Urinary bladder (tissue), 4 donors: ENCODE measurements around the gene NISCH. TPM values are rescaled to one million over a fixed set of nuclear protein-coding genes. Genes with fewer than 3 reads are reported as not detected.

Experiments
- DNase-seq: peaks from one replicate; pipeline ENCODE4 v3.0.0-alpha.2; 2015; ENCODE audit errors: extremely low spot score
- H3K27ac ChIP-seq: one replicate; pipeline ENCODE4 v1.5.1; 2013; ENCODE audit warnings: low read depth, mild to moderate bottlenecking, moderate library complexity
- H3K36me3 ChIP-seq: one replicate; pipeline ENCODE4 v1.6.1; 2013; ENCODE audit warnings: mild to moderate bottlenecking, moderate library complexity; ENCODE audit not compliant: insufficient read depth
- H3K4me1 ChIP-seq: one replicate; pipeline ENCODE4 v1.6.1; 2013; ENCODE audit warnings: mild to moderate bottlenecking, moderate library complexity; ENCODE audit not compliant: insufficient read depth
- H3K4me3 ChIP-seq: one replicate; pipeline ENCODE4 v1.5.1; 2013; ENCODE audit warnings: low read depth, low read length
- WGBS: extraction: QIAGEN DNeasy Blood & Tissue Kit; methylation state at CpG from one replicate; pipeline ENCODE4 v1.1.7; 2013; 5-methylcytosine and 5-hydroxymethylcytosine counted together
- polyA plus RNA-seq: library from polyadenylated mRNA; stranded (reverse); fragments of 200-250 nt; gene quantifications from one replicate; pipeline ENCODE4 v1.2.3, GENCODE V29; 2013
- total RNA-seq: library from RNA; depleted of rRNA; stranded (reverse); fragments of >200 nt; gene quantifications from one replicate; pipeline ENCODE4 v1.2.3, GENCODE V29; 2014
- donor health status: healthy with polysubstance abuse.
- donor health status: healthy.

The NISCH gene
- total and polyA plus RNA-seq, 2 donors = 83.6 to 85.3 TPM

DNA sequence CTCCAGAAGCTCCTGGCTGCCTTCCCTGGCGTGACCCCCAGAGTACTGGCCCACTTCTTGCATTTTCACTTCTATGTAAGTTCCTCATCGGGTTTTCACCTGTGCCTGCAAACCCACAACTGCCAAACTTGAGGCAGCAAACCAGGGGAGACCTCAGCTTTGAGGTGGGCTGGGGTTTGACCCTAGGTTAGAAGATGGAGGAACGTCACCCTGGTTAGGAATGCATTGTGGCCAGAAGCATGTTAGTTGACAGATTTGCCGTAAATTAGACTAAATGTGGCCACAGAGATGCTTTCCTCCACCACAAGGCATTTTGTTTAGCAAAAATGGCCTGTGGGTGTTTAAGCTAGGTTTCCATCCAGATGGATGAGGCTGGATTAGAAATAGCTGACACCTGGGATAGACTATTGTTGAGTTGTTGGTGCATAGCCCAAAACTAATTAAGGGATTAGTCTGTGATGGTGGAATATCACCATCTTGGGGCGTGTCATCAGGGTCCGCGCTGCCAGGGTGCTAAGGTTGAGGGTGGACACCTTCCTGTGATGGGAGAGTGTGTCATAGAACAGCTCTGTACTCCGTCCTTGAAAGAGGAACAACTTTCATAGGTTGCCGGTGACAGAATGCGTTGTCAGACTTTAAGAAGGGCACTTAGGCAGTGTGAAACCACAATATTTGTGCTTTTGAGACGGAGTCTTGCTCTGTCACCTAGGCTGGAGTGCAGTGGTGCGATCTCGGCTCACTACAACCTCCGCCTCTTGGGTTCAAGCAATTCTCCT, 3.6 kb downstream of the NISCH start:
- Histone ChIP-seq H3K4me3 (no peak overlapping the region), H3K36me3 (peaks cover 3% of the 10 kb centered on the region), H3K4me1 (no peaks in the 10 kb centered on the region), H3K27ac (no peak overlapping the region)
- DNase-seq = no peak
- 94% methylated on average over 14 of the region's 14 CpGs for WGBS

DNA sequence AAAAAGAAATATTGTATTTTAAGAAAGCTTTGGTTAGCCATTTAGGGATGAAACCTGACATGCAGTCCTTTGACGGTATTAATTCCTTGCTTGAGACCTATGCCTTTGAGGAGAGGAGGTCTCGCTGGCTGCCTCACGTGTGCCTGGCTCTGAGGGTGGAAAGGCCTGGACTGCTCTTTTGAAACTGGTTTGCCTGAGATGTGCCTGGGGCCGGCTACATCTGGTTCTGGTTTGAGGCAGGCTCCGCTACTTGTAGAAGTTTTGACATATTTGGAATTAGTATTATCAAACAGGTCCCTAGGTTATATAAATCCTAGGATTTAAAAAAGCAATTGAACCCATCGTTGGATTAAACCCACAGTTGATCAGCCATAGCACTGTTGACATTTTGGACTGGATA, 6.5 kb downstream of the NISCH start:
- 65% methylated on average over 6 of the region's 6 CpGs for WGBS
- no peak for DNase-seq
- peaks cover 3% of the 10 kb centered on the region for H3K36me3 ChIP-seq
- no peaks in the 10 kb centered on the region for H3K4me1 ChIP-seq
- peak overlapping the region; percentile 16 for H3K27ac ChIP-seq
- no peak overlapping the region for H3K4me3 ChIP-seq

DNA sequence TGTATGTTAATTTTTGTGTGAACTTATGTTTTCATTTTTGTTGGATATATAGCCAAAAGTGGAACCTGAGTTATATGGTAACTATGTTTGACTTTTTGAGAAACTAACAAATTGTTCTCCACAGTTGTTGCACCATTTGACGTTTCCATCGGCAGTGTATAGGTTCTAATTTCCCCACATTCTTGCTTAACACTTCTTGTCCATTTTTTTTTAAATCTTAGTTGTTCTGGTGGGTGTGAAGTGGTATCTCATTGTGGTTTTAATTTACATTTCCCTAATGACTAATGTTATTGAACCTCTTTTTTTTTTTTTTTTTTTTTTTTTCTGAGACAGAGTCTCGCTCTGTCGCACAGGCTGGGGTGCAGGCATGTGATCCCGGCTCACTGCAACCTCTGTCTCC, 8.0 kb downstream of the NISCH start:
- H3K4me1 ChIP-seq = no peaks in the 10 kb centered on the region
- H3K36me3 ChIP-seq = peaks cover 3% of the 10 kb centered on the region
- 84% methylated on average over 5 of the region's 5 CpGs for WGBS

DNA sequence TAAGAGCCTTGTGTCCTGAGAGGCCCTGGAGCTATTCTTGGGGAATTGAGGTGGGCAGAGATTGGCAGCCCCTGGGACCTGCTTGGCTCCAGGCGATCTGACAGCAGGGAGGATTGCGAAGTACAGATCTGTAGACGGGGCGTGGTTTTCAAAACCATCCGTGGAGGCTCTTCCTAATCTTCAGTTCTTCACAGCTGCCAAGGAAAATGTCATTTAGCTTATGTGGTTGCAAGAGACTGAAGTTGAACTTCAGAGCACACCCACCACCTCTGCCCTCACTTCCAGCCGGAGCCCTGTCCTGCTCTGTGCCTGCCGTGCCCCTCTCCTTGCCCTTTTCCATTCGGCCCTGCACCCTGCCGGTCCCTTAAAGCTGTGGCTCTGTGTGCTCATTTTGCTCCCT, 12.9 kb downstream of the NISCH start:
- Histone ChIP-seq H3K4me3 (no peak overlapping the region), H3K27ac (no peak overlapping the region), H3K36me3 (peaks cover 2% of the 10 kb centered on the region), H3K4me1 (no peaks in the 10 kb centered on the region)
- no peak for DNase-seq
- WGBS = 43% methylated on average over 9 of the region's 9 CpGs

More for the DNA sequence above, 8.0 kb downstream of the NISCH start:
- DNase-seq = no peak
- Histone ChIP-seq H3K4me3 (no peak overlapping the region), H3K27ac (no peak overlapping the region)

DNA sequence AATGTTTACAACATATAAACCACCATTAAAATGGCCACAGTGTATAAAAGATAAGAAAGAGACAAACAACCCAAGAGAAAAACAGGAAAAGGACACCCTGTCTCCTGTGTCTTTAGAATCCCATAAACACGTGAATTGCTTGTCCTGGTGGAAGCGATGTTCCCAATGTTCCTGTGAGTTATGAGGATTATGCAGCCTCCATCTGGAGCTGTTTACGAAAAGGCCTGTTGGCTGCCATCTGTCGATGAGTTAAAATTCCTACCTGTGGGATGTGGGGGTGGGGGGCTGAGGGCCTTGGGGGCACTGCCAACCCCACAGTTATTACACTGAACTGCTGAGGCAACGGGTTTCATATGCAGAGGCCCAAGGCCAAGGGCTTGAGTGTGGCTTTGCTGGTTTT, 13.6 kb downstream of the NISCH start:
- Histone ChIP-seq H3K4me3 (no peak overlapping the region), H3K4me1 (no peaks in the 10 kb centered on the region), H3K36me3 (peaks cover 2% of the 10 kb centered on the region), H3K27ac (no peak overlapping the region)
- 61% methylated on average over 5 of the region's 5 CpGs for WGBS
- DNase-seq = no peak

DNA sequence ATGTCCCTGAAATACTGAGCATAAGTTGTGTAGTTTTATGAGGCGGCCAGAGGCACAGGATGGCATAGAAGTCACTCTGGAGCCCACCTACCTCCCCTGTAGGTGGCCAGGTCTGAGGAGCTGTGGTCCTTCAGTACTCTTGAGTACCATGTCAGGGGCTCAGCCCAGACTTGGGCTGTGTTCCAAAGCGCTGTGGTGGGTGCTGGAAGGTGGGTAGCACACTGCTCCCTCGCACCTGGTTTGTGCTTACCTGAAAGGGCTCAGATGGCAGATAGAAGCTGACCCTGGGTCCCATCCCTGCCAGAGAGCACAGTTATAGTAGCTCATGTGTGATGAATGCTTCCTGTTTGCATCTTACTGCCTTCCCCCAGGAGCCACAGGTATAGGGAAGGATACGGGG, 15.5 kb downstream of the NISCH start:
- Histone ChIP-seq H3K27ac (no peak overlapping the region), H3K4me3 (no peak overlapping the region), H3K4me1 (no peaks in the 10 kb centered on the region), H3K36me3 (peaks cover 2% of the 10 kb centered on the region)
- no peak for DNase-seq
- WGBS = 95% methylated on average over 4 of the region's 4 CpGs

DNA sequence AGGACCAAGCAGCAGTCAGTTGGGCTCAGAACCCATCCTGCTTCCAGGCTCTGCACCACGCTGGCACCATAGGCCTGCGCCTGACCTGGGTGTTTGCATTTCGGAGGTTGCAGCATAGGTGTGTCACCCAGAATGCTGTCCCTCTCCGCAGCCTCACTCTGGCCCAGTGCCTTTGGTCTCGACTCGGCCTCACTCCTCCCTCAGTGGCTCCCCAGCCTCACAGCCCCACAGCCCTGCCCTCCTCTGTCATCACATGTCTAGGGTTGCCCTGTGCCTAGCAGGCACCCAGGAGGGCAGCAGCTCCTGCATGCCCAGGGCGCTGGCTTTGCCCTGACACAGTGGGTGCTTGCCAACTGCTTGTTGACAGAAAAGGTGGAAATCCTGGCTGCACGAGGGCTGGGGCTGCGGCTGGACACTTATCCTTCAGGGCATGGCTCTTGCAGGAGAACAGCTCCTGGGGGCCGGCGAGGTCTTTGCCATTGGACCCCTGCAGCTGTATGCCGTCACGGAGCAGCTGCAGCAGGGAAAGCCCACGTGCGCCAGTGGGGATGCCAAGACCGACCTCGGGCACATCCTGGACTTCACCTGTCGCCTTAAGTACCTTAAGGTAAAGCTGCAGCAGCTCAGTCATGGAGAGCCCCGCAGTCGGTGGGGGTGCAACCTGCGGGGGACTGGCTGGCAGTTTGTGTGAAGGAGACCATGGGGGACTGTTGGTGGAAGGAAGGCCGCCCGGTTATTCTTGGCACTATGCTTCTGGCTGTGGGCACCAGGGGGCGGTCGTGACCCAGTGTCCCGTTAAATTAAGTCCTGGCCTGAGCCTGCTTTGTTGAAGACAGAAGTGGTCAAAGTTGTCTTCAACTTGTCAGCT, 16.2 kb downstream of the NISCH start:
- 64% methylated on average over 26 of the region's 26 CpGs for WGBS
- Histone ChIP-seq H3K27ac (no peak overlapping the region), H3K4me1 (no peaks in the 10 kb centered on the region), H3K36me3 (peaks cover 2% of the 10 kb centered on the region), H3K4me3 (no peak overlapping the region)
- DNase-seq = no peak

DNA sequence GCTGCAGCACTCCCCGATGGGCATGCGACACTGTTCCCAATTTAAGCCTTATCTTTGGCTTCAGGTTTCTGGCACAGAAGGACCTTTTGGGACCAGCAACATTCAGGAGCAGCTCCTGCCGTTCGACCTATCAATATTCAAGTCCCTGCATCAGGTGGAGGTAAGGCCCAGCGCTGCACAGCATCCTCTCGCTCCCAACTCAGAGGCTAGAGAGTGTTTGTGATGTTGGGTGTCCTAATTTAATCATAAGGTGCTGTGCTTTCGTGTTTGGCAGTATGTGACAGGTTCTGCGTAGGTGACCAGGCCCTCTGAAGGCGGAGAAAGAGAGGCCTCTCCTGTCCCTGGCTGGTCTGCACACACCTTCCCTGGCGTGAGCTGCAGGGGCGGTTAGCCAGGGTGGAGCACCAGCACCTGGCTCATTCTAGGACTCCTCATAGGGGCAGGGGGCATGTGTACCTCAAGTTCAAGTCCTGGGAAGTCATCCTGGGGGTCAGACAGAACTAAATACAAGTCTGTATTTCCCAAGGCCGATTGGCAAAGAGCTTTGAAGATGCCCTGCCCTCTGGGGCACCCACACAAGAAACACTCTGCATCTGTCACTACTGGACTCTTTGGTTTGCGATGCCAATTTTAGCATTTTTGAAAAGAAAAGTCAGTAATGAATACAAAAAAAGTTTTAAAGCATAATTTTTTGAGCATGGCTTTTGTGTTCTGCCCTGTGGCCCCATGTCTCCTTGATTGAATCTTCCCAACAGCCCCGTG, 17.0 kb downstream of the NISCH start:
- no peak overlapping the region for H3K4me3 ChIP-seq
- no peaks in the 10 kb centered on the region for H3K4me1 ChIP-seq
- 75% methylated on average over 14 of the region's 14 CpGs for WGBS
- DNase-seq = no peak
- no peak overlapping the region for H3K27ac ChIP-seq
- peaks cover 5% of the 10 kb centered on the region for H3K36me3 ChIP-seq

DNA sequence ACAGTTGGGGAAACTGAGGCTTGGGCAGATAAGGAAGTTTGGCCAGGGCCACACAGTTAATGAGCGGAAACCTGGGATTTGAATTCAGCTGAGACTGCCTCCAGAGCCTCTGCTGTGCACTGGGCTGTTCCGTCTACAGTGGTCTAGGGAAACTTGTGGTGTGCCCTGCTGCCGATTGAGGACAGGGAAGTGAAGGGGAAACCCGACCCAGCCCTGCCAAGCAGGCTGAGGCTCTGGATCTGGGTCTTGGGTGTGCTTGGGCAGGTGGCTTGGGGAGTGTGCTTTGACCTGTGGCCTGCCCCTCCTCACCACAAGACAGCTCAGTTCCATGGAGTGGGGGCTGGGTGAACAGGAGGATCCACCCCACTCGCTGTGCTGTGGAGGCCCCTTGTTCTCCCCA, 17.6 kb downstream of the NISCH start:
- no peak overlapping the region for H3K27ac ChIP-seq
- DNase-seq = no peak
- no peaks in the 10 kb centered on the region for H3K4me1 ChIP-seq

DNA sequence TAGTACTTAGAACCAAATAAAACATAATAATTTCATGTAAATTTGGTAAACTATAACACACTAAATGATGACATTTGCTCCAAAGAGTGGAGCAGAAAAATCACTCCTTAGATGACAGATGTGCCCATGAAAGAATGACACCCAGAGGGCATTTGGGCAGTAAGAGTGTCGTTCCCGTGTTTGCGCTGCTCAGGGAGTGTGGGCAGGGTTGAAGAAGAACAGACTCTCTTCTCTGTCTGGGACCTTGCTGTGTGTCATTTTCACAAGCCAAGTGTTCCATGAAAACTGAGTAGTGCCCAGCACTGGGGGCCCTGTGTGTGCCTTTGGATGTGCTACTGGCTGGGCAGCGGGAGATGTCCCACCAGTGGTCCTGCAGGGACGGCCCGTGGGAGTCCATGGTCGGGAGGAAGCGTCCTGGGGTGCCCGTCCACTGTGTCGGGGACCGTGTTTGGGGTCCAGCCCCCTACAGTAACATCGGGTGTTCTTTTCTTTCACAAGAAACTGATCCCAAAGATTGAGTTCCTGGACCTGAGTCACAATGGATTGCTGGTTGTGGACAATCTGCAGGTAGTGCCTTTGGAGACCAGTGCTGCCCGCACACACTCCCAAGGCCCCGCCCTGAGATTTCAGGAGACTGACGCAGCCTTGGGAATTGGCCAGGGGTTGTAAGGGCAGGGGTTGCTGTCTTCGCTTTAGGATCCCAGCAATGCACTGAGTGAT, 21.8 kb downstream of the NISCH start:
- WGBS = 92% methylated on average over 16 of the region's 16 CpGs
- H3K36me3 ChIP-seq = peaks cover 15% of the 10 kb centered on the region
- no peak for DNase-seq

More for the DNA sequence above, 17.6 kb downstream of the NISCH start:
- no peak overlapping the region for H3K4me3 ChIP-seq
- peaks cover 6% of the 10 kb centered on the region for H3K36me3 ChIP-seq
- WGBS = 91% methylated on average over 5 of the region's 5 CpGs

DNA sequence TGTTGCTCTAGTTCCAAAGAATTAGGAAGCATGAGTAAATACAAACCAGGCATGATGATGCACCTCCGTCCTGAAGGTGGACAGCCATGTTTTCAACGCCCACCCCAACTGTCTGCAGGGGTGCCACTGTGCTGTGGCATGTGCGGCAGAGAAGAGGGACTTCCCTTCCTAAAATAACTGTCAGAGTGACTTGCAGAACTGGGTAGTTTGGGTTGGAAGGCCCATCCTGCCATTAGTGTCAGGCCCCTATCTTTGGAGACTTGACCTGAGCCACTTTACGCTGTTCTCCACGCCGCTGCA, 22.3 kb downstream of the NISCH start:
- Histone ChIP-seq H3K36me3 (peaks cover 15% of the 10 kb centered on the region), H3K4me1 (no peaks in the 10 kb centered on the region), H3K4me3 (no peak overlapping the region), H3K27ac (no peak overlapping the region)
- 94% methylated on average over 6 of the region's 6 CpGs for WGBS
- DNase-seq = no peak

More for the DNA sequence above, 21.8 kb downstream of the NISCH start:
- Histone ChIP-seq H3K4me1 (no peaks in the 10 kb centered on the region), H3K27ac (no peak overlapping the region), H3K4me3 (no peak overlapping the region)

DNA sequence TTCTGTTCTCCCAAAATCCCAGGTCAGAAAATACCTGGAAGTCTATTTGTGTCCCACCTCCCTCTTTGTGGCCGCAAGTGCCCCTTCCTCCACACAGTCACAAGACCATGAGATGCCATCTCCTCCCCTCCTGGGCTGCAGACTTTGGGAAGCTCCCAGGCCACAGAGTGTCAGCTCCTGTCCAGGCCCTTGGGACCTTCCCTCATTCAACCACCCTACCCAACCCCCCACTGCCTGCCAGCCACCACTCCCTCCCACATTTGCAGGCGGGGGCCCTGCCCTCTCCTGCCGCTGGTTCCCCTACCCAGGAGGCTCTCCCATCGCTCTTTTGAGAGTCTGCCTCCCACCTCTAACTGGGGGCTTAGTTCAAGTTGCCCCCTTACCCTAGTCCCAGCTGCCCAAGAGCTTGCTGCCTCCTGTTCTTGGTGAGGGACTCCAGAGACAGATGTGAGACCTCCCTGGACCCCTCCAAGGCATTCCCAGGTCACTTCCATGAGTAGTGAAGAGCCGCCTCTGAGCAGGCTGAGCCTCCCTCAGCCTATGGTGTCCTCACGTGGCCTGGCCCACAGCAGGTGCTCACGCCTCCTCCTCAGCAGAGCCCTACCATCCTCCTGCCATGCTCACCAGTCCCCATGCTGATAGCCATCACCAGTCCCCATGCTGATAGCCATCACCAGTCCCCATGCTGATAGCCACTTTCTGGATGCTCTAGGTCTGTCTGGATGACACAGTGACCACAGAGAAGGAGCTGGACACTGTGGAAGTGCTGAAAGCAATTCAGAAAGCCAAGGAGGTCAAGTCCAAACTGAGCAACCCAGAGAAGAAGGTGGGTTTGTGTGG, 23.9 kb downstream of the NISCH start:
- H3K4me3 ChIP-seq = no peak overlapping the region
- no peak overlapping the region for H3K27ac ChIP-seq
- no peak for DNase-seq
- peaks cover 13% of the 10 kb centered on the region for H3K36me3 ChIP-seq
- 96% methylated on average over 7 of the region's 7 CpGs for WGBS
- no peaks in the 10 kb centered on the region for H3K4me1 ChIP-seq
